IPS-15b (cell line): Measurements from ENCODE around the gene CPED1.
"Not testable (repeated sequence)": the region's sequence is repeated elsewhere in the genome, so short reads cannot be mapped to it uniquely, and the experiment has no call there.

Source experiments
- H3K27me3 ChIP-seq: one replicate; pipeline ENCODE4 v1.6.1; 2013; ENCODE audit warnings: low read length; ENCODE audit not compliant: control insufficient read depth, insufficient read depth
- H3K36me3 ChIP-seq: one replicate; pipeline ENCODE4 v1.6.1; 2013; ENCODE audit warnings: low read length; ENCODE audit not compliant: control insufficient read depth, insufficient read depth
- H3K4me1 ChIP-seq: one replicate; pipeline ENCODE4 v1.6.1; 2013; ENCODE audit warnings: mild to moderate bottlenecking, low read length; ENCODE audit not compliant: control insufficient read depth, insufficient read depth
- H3K4me3 ChIP-seq: one replicate; pipeline ENCODE4 v1.5.1; 2013; ENCODE audit warnings: low read depth, low read length
- H3K9ac ChIP-seq: one replicate; pipeline ENCODE4 v1.6.1; 2013; ENCODE audit warnings: low read depth, mild to moderate bottlenecking, low read length
- H3K9me3 ChIP-seq: one replicate; pipeline ENCODE4 v1.6.1; 2013; ENCODE audit warnings: mild to moderate bottlenecking, low read length; ENCODE audit not compliant: control insufficient read depth, insufficient read depth

Gene CPED1

DNA sequence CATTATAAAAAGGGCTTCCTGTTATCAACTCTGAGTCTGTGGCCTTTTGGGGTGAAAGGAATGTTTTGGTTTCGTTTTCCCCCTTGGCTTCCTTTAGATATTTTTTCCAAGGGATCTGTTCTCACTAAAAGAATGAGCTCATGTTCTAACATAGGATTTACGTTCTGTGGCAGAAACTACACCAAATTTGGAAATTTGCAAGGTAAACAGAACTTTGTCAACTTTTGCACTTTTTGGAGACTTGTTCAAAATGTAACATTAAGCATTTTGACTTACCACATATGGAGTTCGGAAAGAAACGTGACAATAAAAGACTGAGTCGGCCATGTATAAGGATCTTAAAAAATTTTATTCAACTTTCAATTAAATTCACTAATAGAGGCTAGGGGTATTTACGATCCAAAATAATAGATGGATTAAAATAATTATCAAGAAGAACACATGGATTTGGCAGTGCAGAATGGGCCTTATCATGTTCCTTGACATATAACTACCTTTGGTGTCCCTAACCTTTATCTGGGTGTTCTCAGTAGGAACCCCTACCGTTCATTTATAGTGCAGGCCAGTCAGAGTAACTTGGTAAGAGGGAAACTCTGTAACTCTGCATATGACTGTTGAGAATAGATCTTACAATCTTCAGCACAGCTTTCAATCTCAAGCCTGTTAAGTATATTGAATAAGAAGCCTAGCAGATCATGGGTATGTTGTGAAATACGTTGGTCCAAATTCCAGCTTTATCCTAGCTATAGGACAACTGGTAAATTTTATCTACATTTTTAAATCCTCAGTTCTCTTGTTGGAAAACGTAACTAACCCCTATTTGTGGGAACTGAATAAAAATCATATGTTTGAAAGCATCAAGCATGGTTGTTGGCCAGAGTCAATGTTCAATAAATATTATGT lies 11.8 kb downstream of the CPED1 start:
- no peak overlapping the region for H3K4me3 ChIP-seq
- no peaks in the 10 kb centered on the region for H3K4me1 ChIP-seq
- no peaks in the 10 kb centered on the region for H3K27me3 ChIP-seq
- no peak overlapping the region for H3K9ac ChIP-seq
- H3K36me3 ChIP-seq: no peaks in the 10 kb centered on the region
- no peaks in the 10 kb centered on the region for H3K9me3 ChIP-seq

DNA sequence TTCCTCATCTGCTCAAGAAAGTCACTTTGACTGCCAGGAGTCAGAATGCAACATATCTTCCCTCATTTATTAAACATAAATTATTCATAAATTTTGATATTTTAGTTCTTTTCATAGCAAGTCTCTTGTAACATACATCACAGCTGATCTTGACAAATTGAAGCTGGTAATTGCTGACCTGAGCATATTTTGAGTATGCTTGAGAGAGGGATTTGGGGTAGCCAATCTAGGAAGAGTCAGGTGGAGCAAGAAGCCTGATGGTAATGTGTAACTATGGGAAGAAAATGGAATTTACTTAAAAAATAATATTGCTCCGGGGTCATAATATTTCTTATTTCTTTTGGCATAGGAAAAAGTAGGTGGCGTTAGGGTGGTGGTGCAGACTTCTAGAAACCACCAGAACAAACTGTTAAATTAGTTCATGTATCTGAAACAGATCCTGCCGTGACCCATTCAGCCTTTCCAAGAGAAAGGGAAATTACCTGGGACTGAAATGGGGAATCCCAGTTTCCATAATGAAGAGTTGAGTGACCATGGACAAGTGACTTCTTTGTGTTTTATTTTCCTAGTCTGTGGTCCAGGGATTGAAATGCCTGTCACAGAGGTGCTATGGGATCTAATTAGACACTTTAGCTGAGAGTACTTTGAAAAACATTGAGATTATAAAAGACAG lies 12.9 kb downstream of the CPED1 start:
- H3K4me3 ChIP-seq: no peak overlapping the region
- H3K4me1 ChIP-seq: no peaks in the 10 kb centered on the region
- no peaks in the 10 kb centered on the region for H3K9me3 ChIP-seq
- no peaks in the 10 kb centered on the region for H3K27me3 ChIP-seq
- H3K36me3 ChIP-seq: no peaks in the 10 kb centered on the region
- no peak overlapping the region for H3K9ac ChIP-seq

DNA sequence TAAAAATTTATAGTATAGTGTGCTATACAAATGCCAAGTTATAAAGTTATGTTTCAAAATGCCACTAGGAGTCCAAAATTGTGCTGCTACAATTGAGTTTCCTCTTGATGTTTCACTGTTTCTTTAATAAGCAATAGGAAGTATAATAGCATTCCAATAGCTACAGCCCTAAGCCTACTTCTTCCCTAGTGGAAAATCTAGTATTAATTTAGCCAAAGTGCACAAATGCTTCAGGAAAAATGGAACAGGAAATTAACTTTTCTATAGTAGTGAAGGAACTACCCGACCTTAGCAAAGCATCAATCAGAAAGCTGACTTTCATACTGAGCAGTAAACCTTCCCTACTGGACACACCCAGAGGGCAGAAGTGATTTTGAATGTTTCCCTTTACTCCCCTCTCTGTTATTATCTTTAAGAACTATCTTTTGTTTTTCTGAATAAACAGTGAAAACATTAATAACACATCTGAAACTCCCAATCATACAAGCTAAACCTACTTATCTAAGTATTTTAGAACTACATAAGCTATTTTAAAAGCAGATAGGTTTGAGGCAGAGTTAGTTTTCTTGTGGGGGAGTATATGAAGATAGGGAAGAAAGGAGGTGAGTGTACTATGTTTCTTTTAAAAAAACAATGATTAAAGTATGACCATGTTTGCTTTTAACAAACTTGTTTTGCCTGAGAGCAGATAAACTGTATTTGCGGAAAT lies 13.7 kb downstream of the CPED1 start:
- Histone ChIP-seq H3K27me3 (no peaks in the 10 kb centered on the region), H3K36me3 (no peaks in the 10 kb centered on the region), H3K9ac (no peak overlapping the region), H3K4me1 (no peaks in the 10 kb centered on the region), H3K9me3 (no peaks in the 10 kb centered on the region), H3K4me3 (no peak overlapping the region)

DNA sequence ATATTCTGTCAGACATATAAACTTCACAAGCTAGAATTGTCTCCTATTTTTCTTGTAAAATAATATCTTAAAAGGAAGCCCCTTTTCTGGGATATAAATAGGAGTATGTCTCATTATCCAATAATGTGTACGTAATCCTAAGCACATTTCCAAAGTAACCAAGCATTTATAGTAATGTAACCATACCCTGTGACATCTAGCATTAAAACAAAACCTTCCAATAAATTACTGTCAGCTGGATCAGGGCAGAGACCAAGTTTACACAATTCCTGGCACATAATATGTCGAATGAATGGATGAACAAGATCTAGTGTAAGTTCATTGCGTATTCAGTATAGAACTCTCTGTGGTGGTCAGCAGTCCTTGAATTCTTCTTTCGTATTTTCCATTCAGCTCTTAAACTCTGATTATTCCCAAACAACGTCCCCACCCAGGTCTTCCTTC lies 14.3 kb downstream of the CPED1 start:
- Histone ChIP-seq H3K4me1 (no peaks in the 10 kb centered on the region), H3K9me3 (no peaks in the 10 kb centered on the region), H3K4me3 (no peak overlapping the region), H3K36me3 (no peaks in the 10 kb centered on the region), H3K27me3 (no peaks in the 10 kb centered on the region), H3K9ac (no peak overlapping the region)

DNA sequence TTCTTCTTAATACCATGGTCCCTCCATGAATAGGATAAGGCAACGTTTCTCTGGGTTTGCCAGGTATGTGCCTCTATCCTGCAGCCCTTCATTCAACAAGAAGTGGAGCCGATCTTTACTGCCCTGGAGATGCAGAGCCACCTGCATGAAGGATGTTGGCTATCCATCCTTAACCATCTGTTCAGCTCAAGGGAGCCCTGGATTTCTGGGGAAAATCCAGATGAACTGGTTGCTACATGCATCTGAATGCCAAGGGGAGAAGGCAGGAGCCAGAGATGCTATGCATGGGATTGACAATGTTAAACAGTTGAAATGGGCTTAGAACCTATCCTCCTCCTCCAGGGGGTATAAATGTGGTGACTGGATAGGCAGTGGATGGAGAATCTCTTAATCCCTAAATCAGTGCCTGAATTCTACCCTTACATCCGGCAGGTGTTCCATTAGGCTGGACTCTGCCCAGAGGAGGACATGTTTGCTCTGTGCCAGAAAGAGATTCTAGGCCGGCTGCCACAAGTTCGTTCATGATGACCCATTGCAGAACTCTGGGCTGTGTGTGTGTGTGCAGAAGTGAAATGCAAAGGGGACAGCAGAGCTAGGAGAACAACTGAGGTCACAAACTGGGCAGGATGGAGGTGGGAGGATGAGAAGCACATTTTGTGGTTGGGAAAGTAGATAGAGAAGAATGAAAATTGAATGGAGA lies 15.6 kb downstream of the CPED1 start:
- H3K36me3 ChIP-seq: no peaks in the 10 kb centered on the region
- no peak overlapping the region for H3K9ac ChIP-seq
- H3K4me1 ChIP-seq: no peaks in the 10 kb centered on the region
- no peaks in the 10 kb centered on the region for H3K27me3 ChIP-seq
- H3K9me3 ChIP-seq: no peaks in the 10 kb centered on the region
- no peak overlapping the region for H3K4me3 ChIP-seq

DNA sequence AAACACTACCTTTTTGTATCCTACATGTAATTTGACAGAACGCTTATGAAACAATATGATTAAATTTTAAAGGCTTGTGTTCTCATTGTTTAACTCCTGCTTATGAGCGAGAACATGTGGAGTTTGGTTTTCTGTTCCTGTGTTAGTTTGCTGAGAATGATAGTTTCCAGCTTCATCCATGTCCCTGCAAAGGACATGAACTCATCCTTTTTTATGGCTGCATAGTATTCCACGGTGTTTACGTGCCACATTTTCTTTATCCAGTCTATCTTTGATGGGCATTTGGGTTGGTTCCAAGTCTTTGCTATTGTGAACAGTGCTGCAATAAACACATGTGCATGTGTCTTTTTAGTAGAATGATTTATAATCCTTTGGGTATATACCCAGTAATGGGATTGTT lies 16.5 kb downstream of the CPED1 start:
- H3K36me3 ChIP-seq, H3K4me1 ChIP-seq, H3K27me3 ChIP-seq, H3K4me3 ChIP-seq, H3K9ac ChIP-seq, H3K9me3 ChIP-seq: not testable (repeated sequence)

DNA sequence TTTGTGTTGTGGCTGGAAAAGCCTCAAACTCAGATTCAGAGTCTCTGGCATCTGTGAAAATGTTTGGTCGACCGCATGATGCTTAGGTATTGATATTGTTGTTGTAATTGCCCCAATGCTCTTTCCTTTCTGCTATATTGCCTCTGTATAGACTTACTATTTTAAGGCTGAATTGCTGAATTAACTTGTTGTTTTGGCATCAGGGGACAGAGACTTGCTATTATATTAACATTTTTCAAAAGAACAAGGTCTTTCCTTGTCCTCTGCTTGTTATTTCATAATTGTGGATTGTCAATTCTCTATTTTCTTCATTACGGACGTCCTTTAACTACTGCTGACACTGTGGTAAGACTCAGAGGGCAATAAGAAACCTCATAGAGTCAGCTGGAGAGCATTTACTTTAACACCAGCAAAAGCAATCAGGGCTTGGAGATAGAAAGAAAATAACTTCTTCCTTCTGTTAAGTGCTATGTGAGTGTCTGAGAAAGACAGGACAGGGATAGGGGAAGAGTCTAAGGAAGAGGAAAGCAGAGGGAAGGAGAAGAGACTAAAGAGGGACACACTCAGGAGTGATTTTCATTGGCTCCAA lies 17.6 kb downstream of the CPED1 start:
- H3K4me1 ChIP-seq: no peaks in the 10 kb centered on the region

DNA sequence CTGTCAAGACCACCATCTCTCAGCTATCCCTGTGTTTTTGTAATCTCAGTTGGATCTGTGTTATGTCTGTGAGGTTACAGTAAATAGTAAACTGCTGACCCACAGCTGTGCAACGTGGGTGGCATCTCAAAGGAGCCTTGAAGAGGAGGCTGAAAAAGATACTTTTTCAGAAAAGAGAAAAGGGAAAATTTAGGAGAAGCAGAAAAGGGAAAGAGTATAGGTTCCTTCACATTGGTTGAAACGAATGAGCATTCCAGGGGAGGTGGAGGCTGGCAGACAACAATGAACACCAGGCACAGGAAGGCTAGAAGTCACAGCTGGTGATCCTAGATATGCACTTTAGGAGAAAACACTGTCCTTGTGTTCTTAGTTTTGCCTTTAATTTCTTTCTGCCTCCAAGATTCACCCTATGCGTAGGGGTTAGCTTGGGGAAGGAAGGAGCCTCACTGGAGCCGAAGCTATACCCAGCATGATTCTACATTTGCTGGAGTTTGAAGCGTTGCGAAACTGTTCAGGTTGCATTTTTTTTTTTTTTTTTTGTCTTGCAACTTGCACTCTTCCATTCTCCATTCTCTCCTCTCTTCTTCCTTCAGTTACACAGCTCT lies 18.3 kb downstream of the CPED1 start:
- H3K36me3 ChIP-seq: no peaks in the 10 kb centered on the region
- no peaks in the 10 kb centered on the region for H3K27me3 ChIP-seq
- no peaks in the 10 kb centered on the region for H3K9me3 ChIP-seq
- H3K9ac ChIP-seq: no peak overlapping the region
- no peaks in the 10 kb centered on the region for H3K4me1 ChIP-seq
- no peak overlapping the region for H3K4me3 ChIP-seq

More for the DNA sequence above, 17.6 kb downstream of the CPED1 start:
- H3K27me3 ChIP-seq: no peaks in the 10 kb centered on the region
- H3K4me3 ChIP-seq: no peak overlapping the region
- no peaks in the 10 kb centered on the region for H3K36me3 ChIP-seq
- H3K9ac ChIP-seq: no peak overlapping the region
- no peaks in the 10 kb centered on the region for H3K9me3 ChIP-seq

DNA sequence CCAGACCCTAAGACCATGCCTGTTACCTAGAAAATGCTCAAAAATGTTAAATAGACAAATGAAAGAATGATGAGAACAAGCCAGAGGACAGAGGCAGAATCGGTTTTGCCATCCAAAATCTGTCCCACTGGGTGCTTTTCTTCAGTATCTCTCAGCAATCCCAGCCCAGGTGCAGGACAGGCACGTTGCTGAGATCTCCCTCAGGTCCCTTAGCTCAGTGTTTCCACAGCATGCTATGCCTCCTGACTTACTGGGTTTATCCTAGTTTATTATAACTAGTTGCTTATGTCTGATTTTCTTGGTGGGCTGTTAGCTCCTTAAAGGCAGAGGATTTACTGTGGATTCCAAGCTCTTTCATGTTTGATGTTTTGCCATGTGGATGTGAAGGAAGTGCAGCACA lies 20.3 kb downstream of the CPED1 start:
- H3K36me3 ChIP-seq: no peaks in the 10 kb centered on the region
- H3K4me1 ChIP-seq: no peaks in the 10 kb centered on the region
- H3K9me3 ChIP-seq: no peaks in the 10 kb centered on the region
- H3K9ac ChIP-seq: no peak overlapping the region
- no peak overlapping the region for H3K4me3 ChIP-seq
- H3K27me3 ChIP-seq: no peaks in the 10 kb centered on the region

DNA sequence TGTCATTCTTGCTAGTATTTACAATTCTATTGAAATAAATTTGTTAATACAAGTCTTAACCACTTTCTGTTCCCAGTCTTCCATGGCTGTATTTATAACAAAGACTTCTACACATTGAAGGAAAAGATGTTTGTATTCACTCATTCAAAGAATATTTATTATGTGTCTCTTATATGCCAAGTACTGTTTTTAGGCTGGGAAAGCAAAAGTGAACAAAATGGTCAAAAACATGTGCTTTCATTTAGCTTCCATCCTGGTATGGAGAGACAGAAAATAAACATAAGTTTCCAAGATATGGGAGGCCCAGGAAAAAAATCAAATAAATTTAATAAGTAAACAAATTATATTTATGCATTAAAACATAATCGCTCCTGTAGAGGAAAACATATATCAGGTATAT lies 22.9 kb downstream of the CPED1 start:
- Histone ChIP-seq H3K36me3 (no peaks in the 10 kb centered on the region), H3K27me3 (no peaks in the 10 kb centered on the region), H3K4me1 (no peaks in the 10 kb centered on the region), H3K4me3 (no peak overlapping the region), H3K9me3 (no peaks in the 10 kb centered on the region), H3K9ac (no peak overlapping the region)
